OCI-LY7 (cell line): ENCODE results near the gene SDF2. TPM values are rescaled to one million over a fixed set of nuclear protein-coding genes. Genes with fewer than 3 reads are reported as not detected.

ENCODE experiments used
- BruUV-seq: library from RNA; stranded (reverse); fragments of 400-500 nt; replicated peaks from 2 replicates; lab custom pipeline; 2021; lab: Mats Ljungman, UMichigan
- CTCF ChIA-PET: fragments of 300-600 bp; sonication (Branson Sonifier 250); formaldehyde crosslinking; loops from one replicate; lab custom pipeline; 2022; ENCODE audit warnings: antibody characterized with exemption; ENCODE audit not compliant: unreplicated experiment; lab: Charles Lee
- POLR2A ChIA-PET: fragments of 300-600 bp; sonication (Branson Sonifier 250); formaldehyde crosslinking; loops from one replicate; lab custom pipeline; 2022; ENCODE audit warnings: antibody characterized with exemption; lab: Charles Lee
- DNase-seq: peaks from one replicate; pipeline ENCODE4 v3.0.0-alpha.2; 2015; ENCODE audit warnings: low spot score
- H2AFZ ChIP-seq: fragments of 200-600 bp; sonication (generic), shearing (Covaris generic); 2 replicates; pipeline ENCODE4 v1.6.1; 2014; ENCODE audit warnings: mild to moderate bottlenecking, antibody characterized with exemption, low read length, moderate library complexity
- H3K27ac ChIP-seq: fragments of 200-600 bp; sonication (generic); 2 replicates; pipeline ENCODE4 v1.5.1; 2014; ENCODE audit warnings: mixed run types, low read depth, mild to moderate bottlenecking, moderate library complexity, low read length, inconsistent platforms; ENCODE audit not compliant: poor library complexity, severe bottlenecking
- H3K36me3 ChIP-seq: fragments of 200-600 bp; sonication (generic); 2 replicates; pipeline ENCODE4 v1.6.1; 2014; ENCODE audit warnings: mild to moderate bottlenecking, antibody characterized with exemption, low read length, moderate library complexity, mixed read lengths; ENCODE audit not compliant: insufficient read depth
- H3K4me1 ChIP-seq: fragments of 200-600 bp; sonication (generic); 2 replicates; pipeline ENCODE4 v1.5.1; 2014; ENCODE audit warnings: mild to moderate bottlenecking, low read length; ENCODE audit not compliant: insufficient read depth, poor library complexity, severe bottlenecking
- H3K4me2 ChIP-seq: fragments of 200-600 bp; sonication (generic); 2 replicates; pipeline ENCODE4 v1.6.1; 2014; ENCODE audit warnings: mild to moderate bottlenecking, low read length
- H3K4me3 ChIP-seq: fragments of 200-600 bp; sonication (generic); 2 replicates; pipeline ENCODE4 v1.5.1; 2014; ENCODE audit warnings: mild to moderate bottlenecking, low read depth, low read length; ENCODE audit not compliant: poor library complexity, severe bottlenecking
- H3K79me2 ChIP-seq: fragments of 200-600 bp; sonication (generic); 2 replicates; pipeline ENCODE4 v1.6.1; 2016; ENCODE audit warnings: low read depth, mild to moderate bottlenecking, low read length, moderate library complexity, mixed read lengths; ENCODE audit not compliant: insufficient read depth
- H3K9me2 ChIP-seq: fragments of 200-600 bp; sonication (generic); 2 replicates; pipeline ENCODE4 v1.6.1; 2016; ENCODE audit warnings: mild to moderate bottlenecking, low read length, mixed read lengths; ENCODE audit not compliant: insufficient read depth
- H3K9me3 ChIP-seq: fragments of 200-600 bp; sonication (generic); 2 replicates; pipeline ENCODE4 v1.6.1; 2014; ENCODE audit warnings: mild to moderate bottlenecking, mixed run types, low read length, mixed read lengths
- H4K20me1 ChIP-seq: fragments of 200-600 bp; sonication (generic); 2 replicates; pipeline ENCODE4 v1.6.1; 2014; ENCODE audit warnings: mild to moderate bottlenecking, antibody characterized with exemption, low read length, moderate library complexity, mixed read lengths; ENCODE audit not compliant: insufficient read depth
- EZH2phosphoT487 ChIP-seq: fragments of 200-600 bp; sonication (generic); IDR thresholded peaks from 2 replicates; pipeline ENCODE4 v1.6.1; 2018; ENCODE audit warnings: low read depth, borderline replicate concordance, mild to moderate bottlenecking, mixed run types, antibody characterized with exemption, low read length, moderate library complexity, mixed read lengths
- intact Hi-C: fragments of 100-400 bp; cut with micrococcal nuclease; formaldehyde crosslinking; loops from one replicate; pipeline ENCODE4 v1.10.0; 2022; ENCODE audit not compliant: unreplicated experiment
- total RNA-seq, 2 experiments: library from RNA; depleted of rRNA in 1 of 2; stranded (reverse); fragments of >200 nt in 1 of 2; shearing (Covaris generic) in 1 of 2; gene quantifications; 2 replicates each; pipeline ENCODE4 v1.2.3, GENCODE V29; 2014 to 2022
- TF ChIP-seq, protein P1 (sequence below): fragments of 200-600 bp; sonication (generic); conservative IDR thresholded peaks from 2 replicates; pipeline ENCODE4 v1.5.1; 2014; ENCODE audit warnings: mild to moderate bottlenecking, antibody characterized with exemption, low read length, moderate library complexity, mixed read lengths

The SDF2 gene
- total RNA-seq, 2 experiments from 2014 or later: 31.8 to 38.6 TPM

DNA sequence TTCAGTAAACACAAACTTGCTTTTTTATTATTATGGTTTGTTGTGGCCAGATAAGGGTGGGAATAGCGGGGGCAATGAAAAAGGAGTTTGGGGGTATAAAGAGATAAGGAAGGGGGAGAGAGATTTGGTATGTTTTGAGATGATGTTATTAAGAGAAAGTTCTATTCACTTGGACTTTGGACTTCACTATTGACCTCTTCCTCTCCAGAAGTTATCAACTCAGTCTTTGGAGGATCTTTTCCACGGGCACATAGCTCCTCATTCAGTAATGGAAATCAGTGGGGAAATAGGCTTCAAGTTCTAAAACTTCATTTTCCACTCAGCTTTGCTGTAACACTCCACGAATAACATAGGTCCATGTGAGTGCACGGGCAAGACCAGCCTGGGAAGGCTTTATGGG lies 26.8 kb upstream of the SDF2 start:
- H3K9me2 ChIP-seq: no peaks in the 10 kb centered on the region
- H3K4me1 ChIP-seq: no peaks in the 10 kb centered on the region
- H2AFZ ChIP-seq: no peak overlapping the region
- intact Hi-C loops: loop anchor here (10.0 kb wide), 1 partner anchor 64 kb away; no protein-coding TSS in a partner anchor
- ChIA-PET POLR2A (interaction anchor here (1.3 kb wide), 1 partner anchor 11 kb away, joined by 3 read pairs; no protein-coding TSS in a partner anchor), CTCF (no interaction called here)
- no peak for DNase-seq
- BruUV-seq: no TSS peak
- peaks cover 88% of the 10 kb centered on the region for H3K36me3 ChIP-seq
- no peak for TF ChIP-seq EZH2phosphoT487
- TF ChIP-seq, protein P1, sequence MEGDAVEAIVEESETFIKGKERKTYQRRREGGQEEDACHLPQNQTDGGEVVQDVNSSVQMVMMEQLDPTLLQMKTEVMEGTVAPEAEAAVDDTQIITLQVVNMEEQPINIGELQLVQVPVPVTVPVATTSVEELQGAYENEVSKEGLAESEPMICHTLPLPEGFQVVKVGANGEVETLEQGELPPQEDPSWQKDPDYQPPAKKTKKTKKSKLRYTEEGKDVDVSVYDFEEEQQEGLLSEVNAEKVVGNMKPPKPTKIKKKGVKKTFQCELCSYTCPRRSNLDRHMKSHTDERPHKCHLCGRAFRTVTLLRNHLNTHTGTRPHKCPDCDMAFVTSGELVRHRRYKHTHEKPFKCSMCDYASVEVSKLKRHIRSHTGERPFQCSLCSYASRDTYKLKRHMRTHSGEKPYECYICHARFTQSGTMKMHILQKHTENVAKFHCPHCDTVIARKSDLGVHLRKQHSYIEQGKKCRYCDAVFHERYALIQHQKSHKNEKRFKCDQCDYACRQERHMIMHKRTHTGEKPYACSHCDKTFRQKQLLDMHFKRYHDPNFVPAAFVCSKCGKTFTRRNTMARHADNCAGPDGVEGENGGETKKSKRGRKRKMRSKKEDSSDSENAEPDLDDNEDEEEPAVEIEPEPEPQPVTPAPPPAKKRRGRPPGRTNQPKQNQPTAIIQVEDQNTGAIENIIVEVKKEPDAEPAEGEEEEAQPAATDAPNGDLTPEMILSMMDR: no peak
- no peak overlapping the region for H3K4me2 ChIP-seq
- H3K4me3 ChIP-seq: no peak overlapping the region
- no peak overlapping the region for H3K27ac ChIP-seq
- H4K20me1 ChIP-seq: no peaks in the 10 kb centered on the region
- H3K9me3 ChIP-seq: no peaks in the 10 kb centered on the region
- no peaks in the 10 kb centered on the region for H3K79me2 ChIP-seq

DNA sequence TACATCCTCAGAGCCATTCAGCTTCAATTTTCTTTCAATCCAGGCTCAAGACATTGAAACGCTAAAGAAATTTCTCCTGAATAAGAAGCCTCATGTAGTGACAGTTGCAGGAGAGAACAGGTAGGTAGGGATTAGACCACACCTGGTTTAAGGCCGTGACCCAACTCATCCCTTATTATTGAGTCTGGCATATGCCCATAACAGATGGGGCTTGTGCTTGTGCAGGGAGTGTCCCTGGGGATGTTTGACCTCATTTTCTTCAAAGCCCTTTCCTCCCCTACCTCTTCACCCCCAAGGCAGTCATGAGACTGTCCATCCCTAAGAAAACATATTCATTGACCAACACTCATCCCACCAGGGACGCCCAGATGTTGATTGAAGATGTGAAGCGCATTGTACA lies 24.6 kb upstream of the SDF2 start:
- Histone ChIP-seq H3K9me3 (no peaks in the 10 kb centered on the region), H4K20me1 (no peaks in the 10 kb centered on the region), H3K4me2 (no peak overlapping the region), H3K9me2 (no peaks in the 10 kb centered on the region), H2AFZ (no peak overlapping the region), H3K27ac (no peak overlapping the region), H3K36me3 (peaks cover 97% of the 10 kb centered on the region), H3K4me1 (no peaks in the 10 kb centered on the region), H3K4me3 (no peak overlapping the region), H3K79me2 (no peaks in the 10 kb centered on the region)
- intact Hi-C loops: loop anchor here (10.0 kb wide), 1 partner anchor 61 kb away; no protein-coding TSS in a partner anchor
- TF ChIP-seq, protein P1: no peak
- TF ChIP-seq EZH2phosphoT487: no peak
- ChIA-PET POLR2A (interaction anchor here (0.5 kb wide), 1 partner anchor 170 kb away, joined by 3 read pairs; no protein-coding TSS in a partner anchor), CTCF (no interaction called here)
- BruUV-seq: no TSS peak
- DNase-seq: no peak

DNA sequence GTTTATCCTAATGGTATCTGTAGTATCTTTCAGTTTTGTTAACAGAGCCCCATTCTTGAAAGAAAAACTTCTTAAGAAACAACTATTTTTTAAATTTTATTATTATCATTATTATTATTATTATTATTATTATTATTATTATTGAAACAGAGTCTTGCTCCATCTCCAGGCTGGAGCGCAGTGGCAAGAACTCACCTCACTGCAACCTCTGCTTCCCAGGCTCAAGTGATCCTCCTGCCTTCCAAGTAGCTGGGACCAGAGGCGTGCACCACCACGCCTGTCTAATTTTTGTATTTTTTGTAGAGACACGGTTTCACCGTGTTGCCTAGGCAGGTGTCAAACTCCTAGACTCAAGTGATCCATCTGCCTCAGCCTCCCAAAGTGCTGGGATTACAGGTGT lies 23.7 kb upstream of the SDF2 start:
- POLR2A ChIA-PET: no interaction called here

More for the DNA sequence above, 23.7 kb upstream of the SDF2 start:
- no peaks in the 10 kb centered on the region for H3K9me3 ChIP-seq
- H3K4me3 ChIP-seq: no peak overlapping the region
- H3K79me2 ChIP-seq: no peaks in the 10 kb centered on the region
- no peak overlapping the region for H3K4me2 ChIP-seq
- intact Hi-C loops: loop anchor here (10.0 kb wide), 1 partner anchor 61 kb away; no protein-coding TSS in a partner anchor
- no peak for DNase-seq
- CTCF ChIA-PET: no interaction called here
- peaks cover 97% of the 10 kb centered on the region for H3K36me3 ChIP-seq
- BruUV-seq: no TSS peak
- H2AFZ ChIP-seq: no peak overlapping the region
- TF ChIP-seq, protein P1: no peak
- TF ChIP-seq EZH2phosphoT487: no peak
- no peaks in the 10 kb centered on the region for H4K20me1 ChIP-seq
- no peak overlapping the region for H3K27ac ChIP-seq
- no peaks in the 10 kb centered on the region for H3K9me2 ChIP-seq
- H3K4me1 ChIP-seq: no peaks in the 10 kb centered on the region
